K562 (cell line): ENCODE data around the gene PIP4K2A. TPM values are rescaled to one million over a fixed set of nuclear protein-coding genes. Genes with fewer than 3 reads are reported as not detected.

Source experiments
- ATAC-seq: fragments of 200-7000 bp; cut with Tn5 transposase; 3 replicates; pipeline ENCODE4 v1.9.1; 2020; ENCODE audit warnings: moderate library complexity
- BruUV-seq: library from RNA; stranded (reverse); fragments of 400-500 nt; replicated peaks from 2 replicates; lab custom pipeline; 2021; lab: Mats Ljungman, UMichigan
- CTCF ChIA-PET: fragments of 300-600 bp; formaldehyde crosslinking; extraction: SDS; loops from one replicate; lab custom pipeline; 2021; ENCODE audit warnings: low intra/inter-chr PET ratio; lab: Yijun Ruan, JAX
- POLR2A ChIA-PET: fragments of 300-600, 350-650 bp; sonication (Branson Sonifier 250); formaldehyde crosslinking; extraction: SDS; loops from one replicate; lab custom pipeline; 2021; ENCODE audit warnings: antibody characterized with exemption, inconsistent platforms; lab: Yijun Ruan, JAX
- DNase-seq, 4 experiments: peaks; one replicate each; pipeline versions ENCODE4 v3.0.0 to v3.0.0-alpha.2; 2011 to 2018; ENCODE audit warnings: low spot score in 3 of 4, mixed read lengths in 3 of 4; ENCODE audit errors: extremely low read depth in 1 of 4
- FAIRE-seq: peaks from 2 replicates; lab custom pipeline; 2011; peaks lifted over from hg19 to GRCh38; lab: Jason Lieb, UNC
- H2AFZ ChIP-seq: 2 replicates; pipeline ENCODE4 v1.6.0; 2011; ENCODE audit warnings: low read depth, low read length, control low read depth, inconsistent platforms
- H3K27ac ChIP-seq: fragments of 200-600 bp; 3 replicates; pipeline ENCODE4 v1.8.0; 2011; ENCODE audit warnings: low read depth, mild to moderate bottlenecking, control low read depth, inconsistent platforms, low read length, moderate library complexity, mixed read lengths; ENCODE audit errors: extremely low read depth
- H3K27me3 ChIP-seq, 2 experiments: fragments of 300-600 bp in 1 of 2; 2 replicates in 1 of 2; 3 replicates in 1 of 2; pipeline versions ENCODE4 v1.6.0 to v1.8.0; 2011; ENCODE audit warnings: inconsistent platforms in 2 of 2, low read length in 2 of 2, mild to moderate bottlenecking in 1 of 2, mixed read lengths in 1 of 2, moderate library complexity in 1 of 2; ENCODE audit not compliant: control insufficient read depth in 2 of 2, insufficient read depth in 2 of 2
- H3K36me3 ChIP-seq: fragments of 300-600 bp; 3 replicates; pipeline ENCODE4 v1.8.0; 2011; ENCODE audit warnings: mild to moderate bottlenecking, low read length, inconsistent platforms; ENCODE audit not compliant: control insufficient read depth, insufficient read depth
- H3K4me1 ChIP-seq, 2 experiments: fragments of 200-600 bp in 1 of 2; replicated peaks in 1 of 2; 2 replicates in 1 of 2; 3 replicates in 1 of 2; pipeline versions ENCODE4 v1.5.1 to v1.8.0; 2011; ENCODE audit warnings: inconsistent platforms in 2 of 2, low read length in 2 of 2, mild to moderate bottlenecking in 1 of 2, mixed read lengths in 1 of 2, moderate library complexity in 1 of 2; ENCODE audit not compliant: control insufficient read depth in 2 of 2, insufficient read depth in 2 of 2
- H3K4me2 ChIP-seq: 2 replicates; pipeline ENCODE4 v1.6.1; 2011; ENCODE audit warnings: low read length, control low read depth, inconsistent platforms, mixed read lengths; ENCODE audit not compliant: insufficient read depth
- H3K4me3 ChIP-seq: fragments of 200-600 bp; sonication (generic), shearing (Covaris generic); 2 replicates; pipeline ENCODE4 v1.5.1; 2016; ENCODE audit warnings: control low read depth, inconsistent platforms
- H3K79me2 ChIP-seq: fragments of 200-600 bp; 3 replicates; pipeline ENCODE4 v1.8.0; 2011; ENCODE audit warnings: low read length, inconsistent platforms; ENCODE audit not compliant: control insufficient read depth, insufficient read depth
- H3K9ac ChIP-seq, 2 experiments: 2 replicates each; pipeline versions ENCODE4 v1.6.0 to v1.6.1; 2011; ENCODE audit warnings: low read depth in 2 of 2, low read length in 2 of 2, control low read depth in 1 of 2, inconsistent platforms in 1 of 2, mild to moderate bottlenecking in 1 of 2, mixed read lengths in 1 of 2; ENCODE audit not compliant: insufficient read depth in 1 of 2
- H3K9me1 ChIP-seq: one replicate; pipeline ENCODE4 v1.6.0; 2011; ENCODE audit warnings: inconsistent platforms, mild to moderate bottlenecking, low read length, moderate library complexity; ENCODE audit not compliant: control insufficient read depth, insufficient read depth
- H3K9me3 ChIP-seq: replicated peaks from 2 replicates; pipeline ENCODE4 v1.5.1; 2011; ENCODE audit warnings: low read depth, low read length, inconsistent platforms; ENCODE audit not compliant: control insufficient read depth, insufficient read depth
- H4K20me1 ChIP-seq: replicated peaks from 2 replicates; pipeline ENCODE4 v1.6.1; 2011; ENCODE audit warnings: low read length, inconsistent platforms, mixed read lengths; ENCODE audit not compliant: control insufficient read depth, insufficient read depth
- BRD9 ChIP-seq: fragments of 450-650 bp; IDR thresholded peaks from 2 replicates; pipeline ENCODE4 v1.6.1; 2018; ENCODE audit warnings: low read depth; ENCODE audit not compliant: partially characterized antibody
- CAMTA2 ChIP-seq: fragments of 250-450 bp; sonication (Bioruptor Pico); conservative IDR thresholded peaks from 2 replicates; pipeline ENCODE4 v1.5.1; 2022
- CBX5 ChIP-seq: IDR thresholded peaks from 2 replicates; pipeline ENCODE4 v1.6.1; 2014; ENCODE audit warnings: low read depth, borderline replicate concordance
- EP400 ChIP-seq: fragments of 450-650 bp; IDR thresholded peaks from 2 replicates; pipeline ENCODE4 v1.6.1; 2017; ENCODE audit warnings: antibody characterized with exemption, mild to moderate bottlenecking, moderate library complexity
- FIP1L1 ChIP-seq: fragments of 200-400 bp; formaldehyde crosslinking; IDR thresholded peaks from 2 replicates; pipeline ENCODE4 v1.6.1; 2018; ENCODE audit warnings: mild to moderate bottlenecking, low read depth, low read length; ENCODE audit not compliant: poor library complexity, severe bottlenecking
- KDM1A ChIP-seq, 2 experiments: fragments of 450-650 bp; IDR thresholded peaks; 2 replicates each; pipeline ENCODE4 v1.6.1; 2016; ENCODE audit warnings: mild to moderate bottlenecking in 2 of 2
- RAD21 ChIP-seq, 2 experiments: fragments of 250-450 bp in 1 of 2; fragments of 450-650 bp in 1 of 2; sonication (Bioruptor Pico) in 1 of 2; formaldehyde crosslinking in 1 of 2; IDR thresholded peaks in 1 of 2; conservative IDR thresholded peaks in 1 of 2; 2 replicates each; pipeline versions ENCODE4 v1.4.0 to v1.8.0; 2020 to 2022; ENCODE audit warnings: mild to moderate bottlenecking in 2 of 2, moderate library complexity in 1 of 2
- RFX5 ChIP-seq: IDR thresholded peaks from 2 replicates; pipeline ENCODE4 v1.6.1; 2011; ENCODE audit warnings: low read depth, mild to moderate bottlenecking, improper control_type of control experiment, low read length
- SETDB1 ChIP-seq: IDR thresholded peaks from one replicate; pipeline ENCODE4 v1.6.1; 2012; ENCODE audit warnings: low read length, control low read depth, inconsistent platforms
- SMAD2 ChIP-seq: fragments of 150-350 bp; IDR thresholded peaks from 2 replicates; pipeline ENCODE4 v1.6.1; 2014; ENCODE audit warnings: low read depth, mild to moderate bottlenecking, low read length
- SMARCE1 ChIP-seq: fragments of 450-650 bp; IDR thresholded peaks from 2 replicates; pipeline ENCODE4 v1.7.1; 2016; ENCODE audit warnings: mild to moderate bottlenecking
- ZNF124 ChIP-seq: sonication (generic); formaldehyde crosslinking; IDR thresholded peaks from 2 replicates; pipeline ENCODE4 v1.8.1; 2022; ENCODE audit warnings: missing genetic modification reagents
- ZNF431 ChIP-seq: sonication (generic); formaldehyde crosslinking; IDR thresholded peaks from 2 replicates; pipeline ENCODE4 v1.8.0; 2022; ENCODE audit warnings: mild to moderate bottlenecking, missing genetic modification reagents
- ZNF655 ChIP-seq: fragments of 250-450 bp; sonication (Bioruptor Pico); IDR thresholded peaks from 2 replicates; pipeline ENCODE4 v1.5.0; 2021
- ZNF830 ChIP-seq: fragments of 250-450 bp; sonication (Bioruptor Pico); IDR thresholded peaks from 2 replicates; pipeline ENCODE4 v1.5.0; 2021; ENCODE audit warnings: mild to moderate bottlenecking
- WGBS: fragments of 100-300 bp; shearing (Covaris generic); methylation state at CpG from one replicate; pipeline ENCODE4 v1.1.6; 2016; ENCODE audit warnings: low coverage, mixed read lengths; ENCODE audit not compliant: insufficient coverage; ENCODE audit errors: missing lambda C conversion rate; 5-methylcytosine and 5-hydroxymethylcytosine counted together
- in situ Hi-C: fragments of 300-500 bp; cut with MboI; formaldehyde crosslinking; loops from 4 replicates; pipeline ENCODE4 v1.15.0; 2018; ENCODE audit warnings: inconsistent platforms, mixed read lengths
- intact Hi-C: fragments of 100-400 bp; cut with micrococcal nuclease; formaldehyde crosslinking; loops from 2 replicates; pipeline ENCODE4 v1.14.2; 2022
- polyA plus RNA-seq, 8 experiments: library from polyadenylated mRNA; depleted of rRNA in 4 of 8; stranded (reverse) in 5 of 8; unstranded in 3 of 8; fragments of >200 nt; fragmentation: Nextera tagmentation in 2 of 8; fragmentation: Illumina TruSeq in 1 of 8; extraction: Ambion mirVana in 2 of 8; extraction: Trizol in 1 of 8; gene quantifications; 2 replicates each; pipeline versions ENCODE4 v1.2.1 to v1.2.3, GENCODE V29; 2011 to 2014; ENCODE audit warnings: inconsistent platforms in 1 of 8, missing spikeins in 1 of 8
- total RNA-seq, 7 experiments: library from RNA; depleted of rRNA in 6 of 7; stranded (reverse); fragments of >200 nt in 6 of 7; fragmentation: Illumina TruSeq in 2 of 7; extraction: Trizol in 2 of 7; gene quantifications; 2 replicates each; pipeline versions ENCODE4 v1.2.1 to v1.2.3, GENCODE V29; 2011 to 2021; ENCODE audit warnings: low replicate concordance in 1 of 7

The PIP4K2A gene
- total and polyA plus RNA-seq, 9 of the 15 experiments (the other 6 are each of a cell fraction or from before 2014, with no cell fraction given) = 35.6 to 117 (median 71.9) TPM

GRCh38 chr10:22752272-22752889, 38.0 kb upstream of the PIP4K2A start:
- WGBS = 74% methylated on average over 2 of the region's 2 CpGs
- Histone ChIP-seq H2AFZ (peak overlapping the region; percentile 81), H3K27me3 (no peaks in the 10 kb centered on the region), H3K4me2 (no peak overlapping the region), H3K9me1 (no peaks in the 10 kb centered on the region), H3K9me3 (no peaks in the 10 kb centered on the region), H3K36me3 (no peaks in the 10 kb centered on the region), H3K9ac (no peak overlapping the region), H3K4me1 (no peaks in the 10 kb centered on the region), H3K79me2 (no peaks in the 10 kb centered on the region), H3K27ac (no peak overlapping the region), H4K20me1 (no peaks in the 10 kb centered on the region), H3K4me3 (no peak overlapping the region)
- ChIA-PET POLR2A (interaction anchor here (0.6 to 1.7 kb wide), 4 partner anchors 9 to 79 kb away, joined by 3 to 5 read pairs (median 3); no protein-coding TSS in a partner anchor), CTCF (no interaction called here)
- DNase-seq (no peak), ATAC-seq (no peak), FAIRE-seq (no peak)
- in situ Hi-C loops = no loop called here
- no TSS peak for BruUV-seq
- TF ChIP-seq KDM1A (IDR thresholded peaks at IDR 0.05) = 0 out of 4 replicates have a peak, but pooled peaks of 1 of the 2 experiments have one; percentile 35
- no peak for TF ChIP-seq ZNF655 (CRISPR knock-in tag)
- intact Hi-C loops = no loop called here

- Histone ChIP-seq H3K36me3 (no peaks in the 10 kb centered on the region), H3K9ac (no peak overlapping the region), H3K79me2 (no peaks in the 10 kb centered on the region), H3K27ac (no peak overlapping the region), H3K4me3 (no peak overlapping the region), H3K4me2 (no peak overlapping the region), H4K20me1 (no peaks in the 10 kb centered on the region), H3K4me1 (no peaks in the 10 kb centered on the region), H3K27me3 (no peaks in the 10 kb centered on the region), H2AFZ (no peak overlapping the region), H3K9me3 (no peaks in the 10 kb centered on the region), H3K9me1 (no peaks in the 10 kb centered on the region)
- intact Hi-C loops = no loop called here
- DNase-seq (no peak), ATAC-seq (no peak), FAIRE-seq (no peak)
- in situ Hi-C loops = no loop called here
- POLR2A ChIA-PET = no interaction called here
- TF ChIP-seq SETDB1 (no peak), ZNF124 (CRISPR knock-in tag) (no peak), SMARCE1 (no peak), EP400 (no peak), BRD9 (no peak), RAD21 (CRISPR knock-in tag; conservative IDR thresholded peaks at IDR 0.05 in 1 of 2, IDR thresholded peaks at IDR 0.05 in 1 of 2) (no peak), RFX5 (no peak), ZNF830 (CRISPR knock-in tag) (no peak), CAMTA2 (no peak), CBX5 (no peak), FIP1L1 (no peak), ZNF431 (CRISPR knock-in tag) (no peak), SMAD2 (no peak)
- 59% methylated on average over 2 of the region's 2 CpGs for WGBS
- CTCF ChIA-PET = no interaction called here
- BruUV-seq = no TSS peak
These were observed 35.8 kb upstream of the PIP4K2A start for GRCh38 chr10:22750131-22750530.
